Thymus (tissue), 11 donors: ENCODE measurements around the gene NUP160. TPM values are rescaled to one million over a fixed set of nuclear protein-coding genes. Genes with fewer than 3 reads are reported as not detected.
"Not testable (repeated sequence)": the region's sequence is repeated elsewhere in the genome, so short reads cannot be mapped to it uniquely, and the experiment has no call there.

Source experiments
- DNase-seq, 9 donors: peaks; one replicate each; pipeline ENCODE4 v3.0.0-alpha.2; 2013; ENCODE audit warnings: low spot score in 9 of 9, low read depth in 6 of 9, missing footprints in 1 of 9
- H3K27ac ChIP-seq, 2 donors: one replicate each; pipeline ENCODE4 v1.5.1; 2013; ENCODE audit warnings: control low read depth in 1 of 2, low read depth in 1 of 2, low read length in 1 of 2, mild to moderate bottlenecking in 1 of 2, moderate library complexity in 1 of 2
- H3K27me3 ChIP-seq, 2 donors: one replicate each; pipeline ENCODE4 v1.5.1; 2013; ENCODE audit warnings: low read length in 1 of 2; ENCODE audit not compliant: control insufficient read depth in 2 of 2, insufficient read depth in 1 of 2
- H3K36me3 ChIP-seq, 2 donors: one replicate each; pipeline ENCODE4 v1.5.1; 2013; ENCODE audit warnings: low read length in 1 of 2, mild to moderate bottlenecking in 1 of 2, moderate library complexity in 1 of 2; ENCODE audit not compliant: control insufficient read depth in 2 of 2, insufficient read depth in 2 of 2
- H3K4me1 ChIP-seq, 2 donors: one replicate each; pipeline ENCODE4 v1.5.1; 2013; ENCODE audit warnings: low read length in 2 of 2; ENCODE audit not compliant: control insufficient read depth in 2 of 2, insufficient read depth in 2 of 2
- H3K4me3 ChIP-seq, 2 donors: one replicate each; pipeline ENCODE4 v1.5.1; 2013; ENCODE audit warnings: low read length in 2 of 2, control low read depth in 1 of 2, mild to moderate bottlenecking in 1 of 2
- H3K9me3 ChIP-seq, 2 donors: one replicate each; pipeline ENCODE4 v1.5.1; 2013; ENCODE audit warnings: low read length in 1 of 2, mild to moderate bottlenecking in 1 of 2; ENCODE audit not compliant: control insufficient read depth in 2 of 2, insufficient read depth in 1 of 2
- WGBS: extraction: QIAGEN DNeasy Blood & Tissue Kit; methylation state at CpG from one replicate; pipeline ENCODE4 v1.1.7; 2013; 5-methylcytosine and 5-hydroxymethylcytosine counted together
- polyA plus RNA-seq: library from polyadenylated mRNA; stranded (reverse); fragments of 200-250 nt; gene quantifications from one replicate; pipeline ENCODE4 v1.2.3, GENCODE V29; 2013
- total RNA-seq: library from RNA; stranded (reverse); fragments of 120-200 nt; gene quantifications from one replicate; pipeline ENCODE4 v1.2.4, GENCODE V29; 2013
- donor health status: healthy.

The NUP160 gene
- total and polyA plus RNA-seq, 2 donors = 24.6 to 36.0 TPM

- WGBS = 99% methylated on average over 3 of the region's 3 CpGs
- no peak overlapping the region for H3K4me3 ChIP-seq
Observed at GRCh38 chr11:47867823-47868222, 19.7 kb upstream of the NUP160 start.

GRCh38 chr11:47866892-47867291 lies 18.7 kb upstream of the NUP160 start:
- not testable (repeated sequence) for DNase-seq, H3K4me3 ChIP-seq, H3K27ac ChIP-seq, H3K9me3 ChIP-seq, H3K36me3 ChIP-seq, H3K27me3 ChIP-seq
- peaks cover 6 to 19% of the 10 kb centered on the region in 2 donors for H3K4me1 ChIP-seq
- 97% methylated on average over 6 of the region's 6 CpGs for WGBS

More at GRCh38 chr11:47867823-47868222, 19.7 kb upstream of the NUP160 start:
- no peaks in the 10 kb centered on the region for H3K27me3 ChIP-seq
- no peak overlapping the region for H3K27ac ChIP-seq
- DNase-seq = no peak
- H3K4me1 ChIP-seq = peaks cover 2 to 9% of the 10 kb centered on the region in 2 donors
- no peaks in the 10 kb centered on the region for H3K9me3 ChIP-seq
- H3K36me3 ChIP-seq = no peaks in the 10 kb centered on the region

- peaks cover 6 to 22% of the 10 kb centered on the region in 2 donors for H3K4me1 ChIP-seq
- no peaks in the 10 kb centered on the region for H3K27me3 ChIP-seq
- H3K36me3 ChIP-seq = no peaks in the 10 kb centered on the region
- DNase-seq = no peak
- no peaks in the 10 kb centered on the region for H3K9me3 ChIP-seq
- no peak overlapping the region for H3K4me3 ChIP-seq
- no peak overlapping the region for H3K27ac ChIP-seq
- WGBS = 37% methylated on average over 5 of the region's 5 CpGs
Observed at GRCh38 chr11:47864901-47865300, 16.8 kb upstream of the NUP160 start.

- no peaks in the 10 kb centered on the region for H3K36me3 ChIP-seq
- no peaks in the 10 kb centered on the region for H3K27me3 ChIP-seq
- peak overlapping the region in 1 of 2 donors; percentile 22 for H3K27ac ChIP-seq
- no peaks in the 10 kb centered on the region for H3K9me3 ChIP-seq
- DNase-seq = no peak
- H3K4me3 ChIP-seq = no peak overlapping the region
- peaks cover 6 to 22% of the 10 kb centered on the region in 2 donors for H3K4me1 ChIP-seq
- 97% methylated on average over 4 of the region's 4 CpGs for whole genome bisulfite sequencing
Observed at GRCh38 chr11:47863898-47864430, 15.8 kb upstream of the NUP160 start.

- WGBS = 27% methylated on average over 4 of the region's 4 CpGs
- DNase-seq = peak in 6 of 9 donors; percentile 41 to 84 (median 61)
- Histone ChIP-seq H3K27me3 (no peaks in the 10 kb centered on the region), H3K9me3 (no peaks in the 10 kb centered on the region), H3K36me3 (no peaks in the 10 kb centered on the region), H3K4me1 (peaks cover 6 to 22% of the 10 kb centered on the region in 2 donors), H3K27ac (peak overlapping the region in 1 of 2 donors; percentile 61), H3K4me3 (no peak overlapping the region)
Observed at GRCh38 chr11:47863189-47863897, 15.2 kb upstream of the NUP160 start.

- no peak for DNase-seq
- WGBS = 90% methylated on average over 4 of the region's 4 CpGs
- Histone ChIP-seq H3K4me3 (no peak overlapping the region), H3K27me3 (no peaks in the 10 kb centered on the region), H3K4me1 (peaks cover 6 to 22% of the 10 kb centered on the region in 2 donors), H3K27ac (no peak overlapping the region), H3K9me3 (no peaks in the 10 kb centered on the region), H3K36me3 (no peaks in the 10 kb centered on the region)
Observed at GRCh38 chr11:47861728-47862127, 13.6 kb upstream of the NUP160 start.

GRCh38 chr11:47860536-47860935 lies 12.4 kb upstream of the NUP160 start:
- no peaks in the 10 kb centered on the region for H3K27me3 ChIP-seq
- H3K36me3 ChIP-seq = no peaks in the 10 kb centered on the region
- WGBS = 98% methylated on average over 6 of the region's 6 CpGs
- no peak overlapping the region for H3K4me3 ChIP-seq
- peaks cover 6 to 22% of the 10 kb centered on the region in 2 donors for H3K4me1 ChIP-seq
- DNase-seq = no peak
- H3K27ac ChIP-seq = no peak overlapping the region
- H3K9me3 ChIP-seq = no peaks in the 10 kb centered on the region

- Histone ChIP-seq H3K27me3 (no peaks in the 10 kb centered on the region), H3K36me3 (no peaks in the 10 kb centered on the region), H3K9me3 (no peaks in the 10 kb centered on the region), H3K27ac (no peak overlapping the region), H3K4me1 (peaks cover 4 to 13% of the 10 kb centered on the region in 2 donors), H3K4me3 (no peak overlapping the region)
- WGBS = 73% methylated on average over 10 of the region's 10 CpGs
- DNase-seq = no peak
Observed at GRCh38 chr11:47857892-47858543, 9.9 kb upstream of the NUP160 start.

- no peaks in the 10 kb centered on the region for H3K9me3 ChIP-seq
- no peak overlapping the region for H3K4me3 ChIP-seq
- DNase-seq = no peak
- no peak overlapping the region for H3K27ac ChIP-seq
- no peaks in the 10 kb centered on the region for H3K36me3 ChIP-seq
- 11% methylated on average over 2 of the region's 2 CpGs for WGBS
- H3K4me1 ChIP-seq = peaks cover 3 to 9% of the 10 kb centered on the region in 2 donors
- H3K27me3 ChIP-seq = no peaks in the 10 kb centered on the region
Observed at GRCh38 chr11:47857485-47857884, 9.3 kb upstream of the NUP160 start.
